GM18498 (cell line): ENCODE results near the gene SFTPB.
A peak's percentile ranks its signal among the peaks of the same experiment; 100 is the strongest.

Experiments used
- ATAC-seq: cut with Tn5 transposase; IDR thresholded peaks from one replicate; pipeline ENCODE4 v1.9.1; 2021; ENCODE audit warnings: mild to moderate bottlenecking, moderate library complexity; ENCODE audit not compliant: unreplicated experiment

The SFTPB gene

DNA sequence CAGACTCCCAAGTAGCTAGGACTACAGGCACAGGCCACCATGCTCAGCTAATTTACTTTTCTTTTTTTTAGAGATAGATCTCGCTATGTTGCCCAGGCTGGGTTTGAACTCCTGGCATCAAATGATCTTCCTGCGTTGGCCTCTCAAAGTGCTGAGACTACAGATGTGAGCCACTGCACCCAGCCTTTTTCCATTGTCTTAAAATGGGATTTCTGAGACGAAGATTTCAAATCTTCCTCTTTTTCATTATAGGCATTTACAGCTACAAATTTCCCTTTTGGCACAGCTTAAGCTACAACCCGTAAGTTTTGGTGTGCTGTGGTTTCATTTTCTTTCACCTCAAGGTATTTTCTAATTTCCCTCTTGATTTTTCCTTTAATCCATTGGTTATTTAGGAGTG is 34.8 kb upstream of the SFTPB start:
- ATAC-seq: no peak

DNA sequence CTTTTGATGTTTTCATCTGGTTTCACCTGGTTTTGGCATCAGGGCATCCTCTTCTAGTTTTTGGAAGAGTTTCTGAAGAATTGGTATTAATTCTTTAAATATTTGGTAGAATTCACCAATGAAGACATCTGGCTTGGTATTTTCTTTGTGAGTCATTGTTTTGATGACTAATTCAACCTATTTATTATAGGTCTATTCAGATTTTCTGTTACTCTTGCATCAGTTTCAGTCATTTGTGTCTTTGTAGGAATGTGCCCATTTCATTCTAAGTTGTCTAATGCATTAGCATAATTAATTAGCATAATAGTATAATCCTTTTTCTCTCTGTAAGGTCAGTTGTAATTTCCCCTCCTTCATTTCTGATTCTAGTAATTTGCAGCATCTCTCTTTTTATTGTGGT is 34.2 kb upstream of the SFTPB start:
- no peak for ATAC-seq

DNA sequence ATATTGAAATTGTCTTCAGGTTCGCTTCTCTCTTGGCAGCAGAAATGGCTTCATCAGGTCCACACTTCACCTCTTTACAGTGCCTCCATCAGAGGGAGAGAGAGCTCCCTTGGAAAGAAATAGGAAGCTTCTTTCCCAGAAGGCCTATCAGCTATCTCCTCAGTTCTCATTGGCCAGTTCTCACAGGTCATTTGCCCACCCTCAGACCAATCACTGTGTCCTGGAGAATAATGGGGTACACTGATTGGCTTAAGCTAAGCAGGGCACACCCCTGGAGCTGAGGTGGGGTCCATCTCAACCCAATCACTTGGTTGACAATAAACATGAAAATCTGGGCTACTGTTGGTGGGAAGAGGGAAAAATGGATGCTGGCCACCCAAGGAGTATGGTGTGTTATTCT is 31.3 kb upstream of the SFTPB start:
- no peak for ATAC-seq

DNA sequence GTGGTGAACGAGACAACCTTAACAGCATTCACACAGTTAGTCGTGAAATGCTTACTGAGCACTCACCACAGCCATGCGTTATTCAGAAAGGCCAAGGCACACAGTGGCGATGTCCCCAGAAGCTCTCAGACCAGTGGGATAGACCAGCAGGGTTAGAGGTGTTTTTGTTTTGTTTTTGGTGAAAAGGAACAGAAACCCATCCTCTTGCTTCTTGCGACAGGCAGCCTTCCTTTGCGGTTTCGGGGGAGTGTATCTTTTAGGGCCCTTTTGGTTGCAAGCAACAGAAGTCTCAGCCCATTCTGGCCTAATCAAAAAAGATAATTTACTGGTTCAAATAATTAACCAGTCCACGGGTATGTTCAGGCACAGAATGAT is 30.9 kb upstream of the SFTPB start:
- no peak for ATAC-seq

DNA sequence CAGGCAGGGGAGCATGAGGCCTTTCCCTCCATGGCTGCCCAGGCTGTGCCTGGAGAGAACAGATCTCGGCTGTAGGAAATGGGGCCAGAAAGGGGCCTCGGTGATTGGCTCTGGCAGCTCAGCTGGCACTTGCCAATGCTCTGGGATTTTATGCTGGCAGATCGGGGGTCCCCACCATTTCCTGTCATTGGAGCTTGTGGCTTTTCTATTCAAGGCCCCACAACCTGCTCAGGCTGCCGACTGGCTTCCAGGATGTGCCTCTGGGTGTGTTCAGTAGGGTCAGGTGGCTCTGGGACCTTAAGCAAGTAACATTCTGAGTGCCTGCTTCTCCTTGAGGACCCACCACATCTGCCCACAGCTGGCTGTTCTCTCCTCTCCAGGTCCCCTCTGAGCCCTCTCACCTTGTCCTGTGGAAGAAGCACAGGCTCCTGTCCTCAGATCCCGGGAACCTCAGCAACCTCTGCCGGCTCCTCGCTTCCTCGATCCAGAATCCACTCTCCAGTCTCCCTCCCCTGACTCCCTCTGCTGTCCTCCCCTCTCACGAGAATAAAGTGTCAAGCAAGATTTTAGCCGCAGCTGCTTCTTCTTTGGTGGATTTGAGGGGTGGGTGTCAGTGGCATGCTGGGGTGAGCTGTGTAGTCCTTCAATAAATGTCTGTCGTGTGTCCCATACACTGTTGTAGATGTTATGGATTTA is 30.3 kb upstream of the SFTPB start:
- ATAC-seq: no peak

DNA sequence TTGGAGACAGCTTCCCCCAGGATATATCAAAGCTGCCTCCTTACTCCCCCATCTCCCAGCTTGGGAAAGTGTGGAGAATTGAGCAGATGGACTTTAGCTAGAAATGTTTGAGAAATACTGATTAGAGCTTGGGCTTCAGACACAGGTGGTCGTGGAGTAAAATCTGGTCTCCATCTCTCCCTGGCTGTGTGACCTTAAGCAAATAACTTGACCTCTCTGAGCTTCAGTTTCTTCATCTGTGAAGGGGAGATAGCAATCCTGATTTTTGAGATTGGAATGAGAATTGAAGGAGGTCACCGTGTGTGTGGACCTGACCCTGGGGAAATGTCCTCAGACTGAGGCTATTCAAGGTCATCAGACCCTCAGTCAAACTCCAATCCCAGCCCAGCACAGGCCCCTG is 29.7 kb upstream of the SFTPB start:
- ATAC-seq: no peak

DNA sequence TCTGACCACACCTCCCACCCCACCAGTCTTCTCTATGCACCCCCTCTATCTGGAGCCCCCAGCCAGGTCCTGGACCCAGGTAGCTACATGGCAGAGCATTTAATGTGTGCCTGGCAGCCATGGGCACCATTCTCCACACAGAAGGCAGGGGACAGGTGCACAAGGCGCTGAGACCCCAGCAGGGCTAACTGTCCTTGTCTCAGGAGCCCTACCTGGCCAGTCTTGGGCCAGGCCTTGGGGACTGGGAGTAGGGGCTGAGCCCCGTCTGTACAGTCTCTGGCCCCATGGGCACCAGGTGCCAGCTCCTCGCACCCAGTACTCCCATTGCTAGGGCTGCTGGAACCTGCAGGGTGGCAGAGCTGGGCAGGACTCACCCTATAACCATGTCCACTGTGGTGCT is 29.1 kb upstream of the SFTPB start:
- ATAC-seq: no peak

DNA sequence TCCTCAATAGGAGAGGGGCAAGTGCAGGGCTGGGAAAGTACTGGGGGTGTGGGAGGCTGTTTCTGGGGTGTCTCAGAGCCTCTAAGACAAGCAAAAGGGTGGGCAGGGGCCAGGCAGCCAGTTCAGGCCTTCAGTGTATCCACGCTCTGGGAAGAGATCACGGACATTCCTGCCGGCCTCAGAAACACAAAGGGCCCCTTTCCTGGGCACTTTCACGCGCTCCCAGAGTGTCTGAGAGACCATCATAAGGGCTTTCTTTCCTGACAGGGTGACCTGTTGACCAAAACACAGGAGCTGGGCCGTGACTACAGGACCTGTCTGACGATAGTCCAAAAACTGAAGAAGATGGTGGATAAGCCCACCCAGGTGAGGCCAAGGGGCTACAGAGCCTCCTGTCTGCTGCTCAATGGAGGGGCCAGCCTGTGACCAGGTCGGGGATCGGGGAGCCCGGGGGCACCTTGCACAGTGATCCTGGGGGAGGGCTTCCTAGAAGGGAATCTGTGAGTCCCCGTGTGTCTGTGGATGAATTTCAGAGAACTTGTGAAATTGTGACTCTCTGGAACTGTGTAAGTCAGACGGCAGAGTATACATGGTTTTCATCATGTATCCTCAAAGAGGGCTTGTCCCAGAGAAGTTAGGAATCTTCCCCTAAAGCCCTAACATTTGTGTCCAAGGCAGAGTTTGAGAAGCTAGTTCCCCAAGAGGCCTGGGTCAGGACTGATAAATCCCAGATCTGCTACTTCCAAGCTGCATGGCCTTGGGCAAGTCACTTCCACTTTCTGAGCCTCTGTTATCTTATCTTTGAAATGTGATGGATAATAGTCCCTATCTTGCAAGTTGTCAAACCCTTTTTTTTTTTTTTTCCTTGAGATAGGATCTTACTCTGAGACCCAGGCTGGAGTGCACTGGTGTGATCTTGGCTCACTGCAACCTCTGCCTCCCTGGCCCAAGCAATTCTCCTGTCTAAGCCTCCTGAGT is 28.0 kb upstream of the SFTPB start:
- no peak for ATAC-seq

DNA sequence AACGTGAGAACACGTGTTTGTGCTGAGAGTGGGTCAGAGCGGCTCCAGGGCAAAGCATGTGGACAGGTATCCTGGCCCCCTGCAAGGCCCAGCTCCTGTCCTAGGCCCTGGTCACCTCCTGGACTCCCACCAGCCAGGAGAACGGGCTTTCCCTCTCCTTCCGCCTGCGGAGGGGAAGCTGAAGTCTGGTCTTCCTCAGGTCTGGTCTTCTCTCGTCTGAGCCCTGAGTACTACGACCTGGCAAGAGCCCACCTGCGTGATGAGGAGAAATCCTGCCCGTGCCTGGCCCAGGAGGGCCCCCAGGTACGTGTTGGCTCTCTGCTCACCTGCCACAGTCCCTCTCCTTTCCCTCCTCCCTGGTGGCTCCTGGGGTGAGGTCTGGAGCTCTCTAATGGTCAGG is 27.1 kb upstream of the SFTPB start:
- ATAC-seq: no peak

DNA sequence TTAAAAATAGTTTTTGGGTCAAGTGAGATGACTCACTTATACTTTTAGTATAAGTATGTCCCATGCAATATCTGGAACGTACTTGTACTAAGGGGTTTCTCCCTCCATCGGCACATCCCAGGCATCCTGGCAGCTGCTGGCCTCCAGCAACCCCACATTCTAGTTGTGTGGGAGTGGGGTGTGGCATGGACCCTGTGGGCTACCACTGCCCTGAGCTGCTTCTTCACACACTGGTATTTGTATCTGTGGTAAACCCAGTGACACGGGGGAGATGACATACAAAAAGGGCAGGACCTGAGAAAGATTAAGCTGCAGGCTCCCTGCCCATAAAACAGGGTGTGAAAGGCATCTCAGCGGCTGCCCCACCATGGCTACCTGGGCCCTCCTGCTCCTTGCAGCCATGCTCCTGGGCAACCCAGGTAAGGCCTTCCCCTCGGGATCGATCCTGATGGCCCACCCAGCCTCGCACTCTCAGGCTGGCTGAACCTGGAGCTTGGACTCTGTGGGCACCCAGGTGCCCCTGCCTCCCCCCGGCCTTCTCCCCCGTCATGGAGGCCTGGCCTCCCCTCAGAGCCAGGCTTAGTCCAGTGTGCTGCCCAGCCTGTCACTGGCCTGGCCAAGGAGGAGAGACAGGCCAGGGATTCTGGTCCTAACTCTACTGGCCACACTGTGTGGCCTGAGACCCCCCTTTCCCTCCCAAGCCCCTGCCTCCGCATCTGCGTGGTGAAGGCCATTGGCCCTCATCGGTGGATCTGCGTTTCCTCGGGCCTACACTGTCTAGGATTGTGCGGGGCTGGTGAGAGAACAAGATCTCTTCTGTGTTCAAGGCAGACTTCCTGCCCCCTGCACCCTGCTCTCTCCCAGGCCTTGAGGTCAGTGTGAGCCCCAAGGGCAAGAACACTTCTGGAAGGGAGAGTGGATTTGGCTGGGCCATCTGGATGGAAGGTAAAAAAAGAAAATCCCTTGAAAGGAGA is 26.3 kb upstream of the SFTPB start, which contains the start of gene GNLY:
Gene GNLY (plus strand): TSS at position 307 of the 974 bp plus-strand sequence. CDS start 61 bp downstream, at position 368.
- ATAC-seq: no peak

DNA sequence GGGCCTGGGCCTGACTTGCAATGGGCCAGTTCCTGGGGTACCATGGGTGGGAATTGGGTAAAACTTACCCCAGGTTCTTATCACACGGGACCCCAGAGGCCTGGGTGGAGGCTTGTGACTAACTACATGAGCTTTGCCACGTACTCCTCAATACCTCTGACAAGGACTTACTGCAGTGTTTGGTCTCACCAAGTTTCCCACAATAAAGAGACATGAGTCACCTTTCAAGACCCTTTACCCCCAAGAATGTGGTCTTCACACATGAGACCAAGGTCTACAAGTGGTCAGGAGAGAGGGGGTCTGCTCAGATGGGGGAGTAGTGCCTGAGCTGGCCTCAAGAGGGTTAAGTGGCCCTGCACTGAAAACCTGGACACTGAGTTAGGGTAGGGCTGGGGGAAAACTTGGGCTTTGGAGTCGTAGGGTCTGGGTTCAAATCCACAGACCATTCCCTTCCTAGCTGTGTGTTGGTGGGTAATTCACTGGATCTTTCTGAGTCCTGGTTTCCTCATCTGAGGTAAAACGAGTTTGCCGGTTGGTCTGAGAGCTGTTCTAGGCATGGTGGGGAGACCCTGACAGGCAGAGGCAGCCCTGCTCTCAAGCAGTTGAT is 24.1 kb upstream of the SFTPB start:
- ATAC-seq: no peak

DNA sequence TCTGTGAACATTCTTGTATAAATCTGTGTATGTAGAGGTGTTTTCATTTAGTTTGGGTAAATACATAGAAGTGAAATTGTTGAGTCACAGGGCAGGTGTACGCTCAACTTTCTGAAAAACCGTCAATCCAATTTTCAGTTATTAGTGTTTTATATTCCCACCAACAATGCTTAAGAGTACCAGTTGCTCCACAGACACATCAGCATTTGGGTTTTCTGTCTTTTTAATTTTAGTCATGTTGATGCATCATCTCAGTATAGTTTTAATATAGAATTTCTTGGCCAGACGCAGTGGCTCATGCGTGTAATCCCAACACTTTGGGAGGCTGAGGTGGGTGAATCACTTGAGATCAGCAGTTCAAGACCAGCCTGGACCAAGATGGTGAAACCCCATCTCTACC is 22.9 kb upstream of the SFTPB start:
- ATAC-seq: no peak

DNA sequence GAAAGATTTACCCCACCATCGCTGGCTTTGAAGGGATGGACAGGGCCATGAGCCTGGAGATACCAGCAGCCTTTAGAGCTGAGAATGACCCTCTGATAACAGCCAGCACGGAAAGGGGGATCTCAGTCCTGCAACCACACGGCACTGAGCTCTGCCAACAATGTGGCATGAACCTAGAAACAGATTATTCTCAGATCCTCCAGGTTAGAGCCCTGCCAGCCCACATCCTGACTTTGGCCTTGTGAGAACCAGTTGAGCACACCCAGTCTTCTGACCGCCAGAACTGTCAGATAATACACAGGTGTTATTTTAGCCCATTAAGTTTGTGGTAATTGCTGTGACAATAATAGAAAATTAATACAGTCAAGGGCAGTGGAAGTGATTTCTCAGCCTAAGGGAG is 16.8 kb upstream of the SFTPB start:
- no peak for ATAC-seq

DNA sequence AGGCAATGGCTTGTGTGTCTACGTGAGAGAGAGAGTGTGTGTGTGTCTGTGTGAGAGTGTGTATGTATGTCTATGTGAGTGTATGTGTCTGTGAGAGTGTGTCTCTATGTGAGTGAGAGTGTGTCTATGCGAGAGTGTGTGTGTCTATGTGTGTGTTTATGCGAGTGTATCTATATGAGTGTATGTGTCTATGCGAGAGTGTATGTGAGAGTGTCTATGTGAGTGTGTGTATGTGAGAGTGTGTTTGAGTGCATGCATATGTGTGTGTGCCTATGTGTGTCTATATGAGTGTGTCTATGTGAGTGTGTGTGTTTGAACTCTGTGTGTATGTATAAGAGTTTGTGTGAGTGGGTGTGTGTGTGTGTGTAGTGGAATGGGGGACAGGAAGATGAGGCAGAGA is 16.4 kb upstream of the SFTPB start:
- ATAC-seq: no peak

DNA sequence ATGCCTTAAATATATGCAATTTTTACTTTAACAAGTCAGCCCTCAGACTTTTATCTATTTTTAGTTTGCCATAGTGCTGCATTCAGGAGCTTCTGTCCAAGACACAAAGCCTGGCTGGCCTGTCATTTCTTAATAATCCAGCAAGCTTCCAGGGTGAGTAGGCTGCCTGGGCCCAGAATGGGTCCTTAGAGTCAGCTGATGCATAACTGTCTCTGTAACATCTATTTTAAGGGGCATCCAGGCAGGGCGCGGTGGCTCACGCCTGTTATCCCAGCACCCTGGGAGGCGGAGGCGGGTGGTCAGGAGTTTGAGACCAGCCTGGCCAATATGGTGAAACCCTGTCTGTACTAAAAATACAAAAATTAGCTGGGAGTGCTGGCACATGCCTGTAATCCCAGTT is 14.4 kb upstream of the SFTPB start:
- ATAC-seq: no peak

DNA sequence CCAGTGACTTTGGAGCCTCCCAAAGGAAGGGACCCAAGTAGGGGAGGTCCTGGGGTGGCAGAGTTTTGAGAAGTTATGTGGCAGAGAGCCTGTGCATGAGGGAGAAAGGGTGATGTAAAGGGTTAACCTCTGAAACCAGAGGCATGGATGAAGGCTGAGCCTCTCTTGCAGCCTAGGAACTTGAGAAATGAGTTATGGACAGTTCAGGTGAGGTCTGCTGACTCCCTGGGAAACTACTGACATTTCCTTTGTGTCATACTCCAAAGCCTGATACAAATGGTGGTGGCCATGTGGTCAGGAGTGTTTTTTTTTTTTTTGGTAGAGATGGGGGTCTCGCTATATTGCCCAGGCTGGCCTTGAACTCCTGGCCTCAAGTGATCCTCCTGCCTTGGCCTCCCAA is 13.8 kb upstream of the SFTPB start:
- no peak for ATAC-seq

DNA sequence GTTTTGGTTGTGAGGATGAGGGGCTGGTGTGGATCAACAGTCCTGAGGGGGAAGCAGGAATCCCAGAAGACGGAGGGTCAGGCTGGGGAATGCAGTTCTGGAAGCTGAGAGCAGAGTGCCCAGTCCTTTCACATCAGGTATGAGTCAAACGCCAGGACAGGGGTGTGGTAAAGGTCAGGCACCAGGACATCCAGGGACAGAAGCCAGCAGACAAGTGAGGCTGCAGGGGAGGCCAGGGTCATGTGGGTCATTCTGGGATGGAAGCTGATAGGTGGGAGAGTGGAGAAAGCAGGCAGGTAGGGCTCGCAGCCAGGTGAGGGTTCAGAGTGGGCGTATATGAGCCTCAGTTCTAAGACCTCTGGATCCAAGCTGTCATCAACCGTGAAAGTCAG is 13.4 kb upstream of the SFTPB start:
- ATAC-seq: no peak

DNA sequence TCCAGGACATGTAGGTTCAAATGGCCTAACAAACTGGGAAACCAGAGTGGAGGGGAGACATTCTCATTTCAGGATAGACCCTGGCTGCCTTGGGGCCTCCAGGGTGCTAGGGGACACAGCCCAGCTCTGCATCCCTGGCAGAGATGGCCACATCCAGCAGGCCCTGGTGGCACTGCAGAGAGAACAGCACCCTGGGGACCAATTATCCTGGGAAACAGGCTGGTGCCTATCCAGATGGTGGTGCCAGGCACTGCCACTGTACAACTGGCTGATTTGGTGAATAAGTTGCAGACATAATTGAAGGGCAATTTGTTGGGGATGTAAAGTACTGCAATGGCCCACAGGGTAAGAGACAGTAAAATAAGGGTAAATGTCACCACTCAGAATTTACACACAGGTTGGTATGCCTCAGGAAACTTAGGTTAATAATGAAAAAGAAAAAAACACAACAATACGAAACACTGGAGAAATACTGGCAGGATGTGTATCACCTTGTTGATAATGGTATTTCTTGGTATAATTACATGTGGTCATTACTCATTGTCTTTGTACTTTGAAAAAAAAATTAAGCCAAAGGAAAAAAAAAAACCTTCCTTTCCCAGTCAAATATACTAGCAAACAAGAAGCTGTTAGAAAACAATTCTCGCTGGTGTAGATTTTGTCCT is 12.8 kb upstream of the SFTPB start:
- no peak for ATAC-seq

DNA sequence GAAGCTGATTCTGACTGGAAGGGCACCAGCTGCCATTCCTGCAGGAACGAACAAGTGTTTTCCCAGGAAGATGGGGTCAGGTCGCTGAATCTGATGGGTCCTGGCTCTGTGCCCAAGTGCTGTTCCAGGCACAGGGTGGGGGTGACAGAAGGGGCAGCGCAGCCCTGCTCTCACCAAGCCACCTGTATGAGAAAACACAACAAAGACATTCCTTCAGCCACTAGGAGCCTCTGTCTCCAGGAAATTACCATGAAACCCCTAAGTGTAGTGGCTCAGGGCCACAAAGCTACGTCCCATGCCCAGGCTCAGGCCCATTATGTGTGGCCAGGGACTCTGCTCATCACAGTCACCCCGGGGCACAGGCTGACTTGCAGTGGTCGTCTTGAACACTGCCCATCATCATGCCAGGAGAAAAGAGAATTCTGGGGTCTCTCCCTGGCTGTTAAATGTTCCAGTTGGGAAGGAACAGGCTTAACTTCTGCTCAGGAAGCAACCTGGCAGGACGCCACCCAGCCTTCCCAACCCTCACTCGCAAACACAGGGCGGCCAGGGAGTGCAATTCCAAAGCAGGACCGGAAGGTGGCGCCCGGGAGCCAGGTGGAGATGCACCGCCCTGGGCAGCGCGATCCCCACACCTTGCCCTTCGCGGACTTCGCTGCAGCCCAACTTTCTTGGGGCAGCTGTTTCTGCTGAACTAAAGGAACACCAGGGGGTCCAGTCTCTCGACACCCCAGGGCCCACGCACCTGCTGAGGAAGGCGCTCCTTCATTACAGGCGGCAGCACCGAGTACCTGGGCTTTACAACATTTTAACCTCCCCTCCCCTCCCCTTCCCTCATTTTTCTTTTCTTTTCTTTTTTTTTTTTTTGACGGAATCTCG is 11.0 kb upstream of the SFTPB start:
- ATAC-seq: peak; percentile 74
